NCI-H2171 treated with DMSO at 0.1 percent for 48 hours (cell line): Measurements from ENCODE around the gene ENPEP.

Experiments
- DNase-seq: peaks from one replicate; lab custom pipeline; 2025; lab: John Stamatoyannopoulos, UW

Gene ENPEP

DNA sequence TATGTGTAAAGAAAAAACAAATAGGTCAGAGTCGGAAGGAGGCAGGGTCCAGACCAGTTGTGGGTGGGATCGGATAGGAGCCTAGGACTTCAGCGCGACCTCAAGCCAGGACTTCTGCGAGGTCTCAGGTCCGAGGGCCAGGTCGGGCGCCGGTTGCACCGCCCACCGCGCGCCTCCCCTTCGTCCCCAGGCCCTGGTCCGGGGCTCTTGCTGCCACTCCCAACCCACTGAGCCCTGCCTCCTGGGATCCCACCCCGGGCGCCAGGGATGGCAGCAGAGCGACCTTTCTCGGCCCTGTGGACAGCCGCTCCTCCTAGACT lies 134.6 kb downstream of the ENPEP start:
- no peak for DNase-seq

DNA sequence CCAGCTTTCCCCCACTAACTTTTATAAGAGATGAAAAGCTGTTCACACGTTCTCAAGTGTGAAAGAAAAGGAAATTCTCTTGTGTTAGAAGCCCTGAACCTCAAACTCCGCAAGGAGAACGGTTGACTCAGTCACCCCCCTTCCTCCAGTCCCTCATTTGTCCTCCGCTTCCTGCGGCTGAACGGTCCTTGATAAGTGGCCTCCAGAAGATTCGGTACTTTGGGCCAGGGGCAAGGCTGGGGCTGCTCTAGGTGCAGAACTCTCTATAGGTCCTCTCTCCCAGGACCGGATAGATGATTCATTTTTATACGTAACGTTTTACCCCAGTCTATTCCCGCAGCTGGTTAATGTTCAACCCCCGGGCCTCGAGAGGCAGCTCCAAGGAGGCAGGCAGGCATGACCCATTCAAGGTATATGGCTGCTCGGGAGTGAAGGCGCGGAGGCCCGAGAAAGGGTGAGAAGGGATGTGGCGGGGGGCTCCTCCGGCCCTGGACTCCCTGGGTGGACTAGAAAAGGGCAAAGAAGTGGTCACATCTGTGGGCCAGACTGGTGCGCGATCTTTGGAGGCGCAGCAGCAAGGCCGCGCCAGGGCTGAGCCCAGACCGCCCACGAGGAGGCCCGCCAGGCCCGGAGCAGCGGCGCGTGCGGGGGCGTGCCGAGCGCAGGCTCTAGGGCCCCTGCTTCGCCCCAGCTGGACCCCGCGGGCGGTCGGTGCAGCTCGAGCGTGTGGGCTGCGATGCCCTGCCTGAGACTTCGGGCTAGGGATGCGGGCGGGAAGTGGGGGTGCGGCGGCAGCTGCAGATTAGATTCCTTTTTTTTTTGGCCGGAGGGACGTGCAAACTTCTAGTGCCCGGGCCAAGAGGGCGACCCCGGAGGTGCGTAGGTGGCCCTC lies 135.2 kb downstream of the ENPEP start:
- no peak for DNase-seq

DNA sequence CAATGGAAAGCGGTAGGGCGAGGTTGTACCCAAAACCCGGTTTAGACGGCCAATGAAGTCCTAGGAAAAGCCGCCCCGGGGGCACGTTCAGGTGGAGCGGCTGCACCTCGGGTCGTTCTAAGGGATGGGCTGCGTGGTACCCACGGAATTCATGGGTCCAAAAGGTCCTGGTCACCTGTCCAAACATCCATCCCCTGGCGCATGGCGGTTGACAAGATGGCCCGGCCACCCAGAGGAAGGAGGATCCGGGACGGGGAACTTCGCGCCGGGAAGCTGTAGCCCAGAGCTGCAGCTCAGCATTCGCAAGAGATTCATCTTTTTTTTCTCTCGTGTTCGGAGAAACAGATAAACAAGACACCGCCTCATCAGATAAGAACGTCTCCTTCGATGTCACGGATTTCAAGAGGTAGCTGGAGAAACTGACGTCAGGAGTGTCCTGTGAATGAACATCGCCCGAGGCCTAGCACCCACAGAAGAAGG lies 136.1 kb downstream of the ENPEP start:
- DNase-seq: no peak

DNA sequence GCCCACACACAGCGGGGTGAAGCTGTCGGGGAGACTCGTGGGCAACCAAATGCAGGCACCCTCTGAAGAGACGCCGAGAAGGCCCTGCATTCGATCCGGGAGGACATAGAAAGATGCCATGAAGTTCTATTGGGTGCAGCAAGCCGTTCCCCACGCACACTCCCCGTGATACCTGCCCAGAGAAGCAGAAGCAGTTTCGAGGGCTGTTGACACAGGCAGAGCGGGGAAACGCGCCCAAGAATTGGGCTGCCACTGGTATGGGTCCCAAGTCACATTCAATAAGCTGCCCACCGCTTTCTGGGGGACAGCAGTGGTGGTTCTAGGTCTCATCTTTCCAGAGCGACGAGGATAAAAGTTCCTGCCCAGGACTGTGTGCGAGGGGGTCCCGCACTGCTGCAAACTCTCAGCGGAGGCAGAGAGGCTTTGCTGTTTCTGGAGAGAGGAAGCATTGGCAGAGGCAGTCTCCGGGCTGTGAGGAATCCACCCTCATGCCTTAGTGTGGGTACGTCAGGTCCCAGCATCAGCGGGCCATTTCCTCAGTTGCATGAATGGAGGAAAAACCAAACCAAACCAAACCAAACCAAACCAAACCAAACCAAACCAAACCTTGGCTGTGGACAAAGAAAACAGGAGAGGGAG lies 136.8 kb downstream of the ENPEP start:
- DNase-seq: no peak

DNA sequence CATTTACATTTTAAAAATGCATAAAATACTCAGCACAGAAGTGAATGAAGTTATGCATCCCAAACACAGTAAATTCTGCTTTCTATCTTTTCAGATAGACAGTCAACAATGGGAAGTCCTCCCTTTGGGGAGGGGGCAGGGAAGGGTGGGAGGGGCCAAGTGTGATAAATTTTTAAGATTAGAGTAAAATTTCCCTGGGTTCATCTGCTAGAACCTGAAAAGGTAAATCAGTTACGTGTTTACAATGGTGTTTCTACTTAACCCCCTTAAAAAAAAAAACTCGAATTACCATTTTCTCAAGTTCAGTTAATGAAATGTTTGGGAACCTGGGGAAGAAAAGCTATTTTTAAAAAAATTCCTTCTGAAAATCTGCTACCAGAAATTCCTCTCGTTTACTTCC lies 137.8 kb downstream of the ENPEP start:
- no peak for DNase-seq

DNA sequence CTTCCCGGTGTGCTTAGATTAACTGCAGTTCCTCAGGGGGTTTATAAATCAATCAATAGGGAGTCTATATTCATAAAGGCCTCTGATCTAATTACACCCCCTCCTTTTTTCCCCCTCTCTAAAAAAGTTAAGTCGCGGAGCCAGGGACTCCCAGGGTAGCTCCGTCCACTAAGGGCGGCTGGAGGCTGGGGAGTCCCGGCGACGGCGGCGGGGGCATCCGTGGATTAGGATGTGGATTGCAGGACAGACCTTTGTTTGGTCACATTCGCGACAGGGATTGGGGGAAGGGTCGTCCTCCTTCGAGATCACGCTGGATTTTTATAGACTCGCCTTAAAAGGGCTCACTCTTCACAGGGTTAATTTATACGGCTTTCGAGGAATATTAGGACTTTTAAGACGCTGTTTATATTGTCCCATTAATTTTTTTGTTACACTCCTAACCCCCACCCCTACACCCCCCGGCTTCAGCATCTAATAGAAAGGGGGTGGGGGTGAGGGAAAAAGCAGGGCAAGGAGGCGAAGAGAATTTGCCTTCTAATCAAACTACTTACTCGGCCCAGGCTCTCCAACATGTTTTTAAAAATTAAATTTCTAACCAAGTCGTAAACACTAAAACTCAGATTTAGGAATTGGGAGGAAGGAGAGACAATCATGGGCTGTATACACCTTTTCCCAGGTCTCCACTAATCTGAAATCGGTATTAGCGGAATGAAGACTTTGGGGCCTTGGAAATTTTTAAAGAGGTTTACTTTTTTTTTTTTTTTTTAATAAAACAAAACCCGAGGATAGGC lies 138.4 kb downstream of the ENPEP start:
- DNase-seq: no peak
